GM19468 (cell line): ENCODE data around the gene ZNF507.

ENCODE experiments used
- ATAC-seq: cut with Tn5 transposase; IDR thresholded peaks from one replicate; pipeline ENCODE4 v1.9.1; 2021; ENCODE audit warnings: mild to moderate bottlenecking, moderate library complexity, moderate number of reproducible peaks; ENCODE audit not compliant: unreplicated experiment; ENCODE audit errors: extremely low read depth

ZNF507 gene

GRCh38 chr19:32345261-32346207, at the start of gene ZNF507:
TSS of gene ZNF507 (plus strand) at chr19:32345610. CDS start at chr19:32352831, 7,221 bp downstream.
- peak; percentile 64 for ATAC-seq

DNA sequence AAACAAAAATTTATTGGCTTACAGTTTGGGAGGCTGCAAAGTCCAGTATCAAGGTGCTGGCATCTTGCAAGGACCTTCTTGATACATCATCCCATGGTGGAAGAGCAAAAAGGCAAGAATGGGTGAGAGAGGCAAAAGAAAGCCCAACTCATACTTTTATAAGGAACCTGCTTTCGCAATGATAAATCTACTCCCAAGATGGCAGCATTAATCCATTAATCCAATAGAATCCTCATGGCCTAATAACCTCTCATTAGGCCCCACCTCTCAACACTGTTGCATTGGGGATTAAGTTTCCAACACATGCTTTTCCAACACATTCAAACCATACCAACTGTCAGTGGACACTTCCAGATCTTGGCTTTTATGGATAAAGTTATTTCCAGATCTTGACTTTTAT, 48.7 kb upstream of the ZNF507 start:
- ATAC-seq: no peak

DNA sequence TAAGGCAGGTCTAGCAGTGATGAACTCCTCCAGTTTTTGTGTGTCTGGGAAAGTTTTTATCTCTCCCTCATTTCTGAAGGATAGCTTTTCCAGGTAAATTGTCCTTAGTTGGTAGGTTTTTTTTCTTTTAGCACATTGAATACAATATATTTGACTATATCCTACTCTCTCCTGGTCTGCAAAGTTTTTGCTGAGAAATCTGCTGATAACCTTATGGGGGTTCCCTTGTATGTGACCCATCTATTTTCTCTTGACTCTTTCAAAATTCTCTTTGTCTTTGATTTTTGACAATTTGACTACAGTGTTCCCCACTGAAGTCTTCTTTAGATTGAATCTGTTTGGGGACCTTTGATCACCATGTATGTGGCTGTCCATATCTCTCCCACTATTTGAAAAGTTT, 42.6 kb upstream of the ZNF507 start:
- no peak for ATAC-seq

GRCh38 chr19:32303193-32303592, 42.2 kb upstream of the ZNF507 start:
- no peak for ATAC-seq

- ATAC-seq: no peak
These were observed 37.8 kb upstream of the ZNF507 start for GRCh38 chr19:32307591-32307990.

- ATAC-seq: no peak
These were observed 36.9 kb upstream of the ZNF507 start for GRCh38 chr19:32308431-32309077.

GRCh38 chr19:32309711-32310390, 35.6 kb upstream of the ZNF507 start:
- ATAC-seq: no peak

DNA sequence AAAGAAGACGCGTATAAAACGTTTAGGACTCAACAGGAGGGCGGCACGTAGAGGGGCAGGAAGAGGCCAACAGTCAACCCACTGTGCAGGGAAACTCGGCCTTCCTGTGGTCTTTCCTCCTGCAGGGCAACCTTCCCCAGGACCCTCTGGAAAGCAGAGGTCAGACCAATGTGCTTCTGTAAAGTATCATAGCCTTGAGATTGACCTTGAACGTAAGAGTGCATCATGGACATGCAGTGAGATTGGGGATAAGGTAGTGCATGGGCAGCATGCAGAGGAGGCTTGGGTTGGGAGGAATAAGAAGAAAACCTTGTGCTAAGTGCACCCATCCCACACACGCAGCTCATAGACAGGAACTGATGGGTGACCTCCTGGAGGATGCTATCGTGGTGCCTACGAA, 34.0 kb upstream of the ZNF507 start:
- no peak for ATAC-seq

- ATAC-seq: no peak
These were observed 31.7 kb upstream of the ZNF507 start for GRCh38 chr19:32313569-32314265.

GRCh38 chr19:32316034-32316433, 29.4 kb upstream of the ZNF507 start:
- no peak for ATAC-seq

- ATAC-seq: no peak
These were observed 28.3 kb upstream of the ZNF507 start for GRCh38 chr19:32317086-32317485.

DNA sequence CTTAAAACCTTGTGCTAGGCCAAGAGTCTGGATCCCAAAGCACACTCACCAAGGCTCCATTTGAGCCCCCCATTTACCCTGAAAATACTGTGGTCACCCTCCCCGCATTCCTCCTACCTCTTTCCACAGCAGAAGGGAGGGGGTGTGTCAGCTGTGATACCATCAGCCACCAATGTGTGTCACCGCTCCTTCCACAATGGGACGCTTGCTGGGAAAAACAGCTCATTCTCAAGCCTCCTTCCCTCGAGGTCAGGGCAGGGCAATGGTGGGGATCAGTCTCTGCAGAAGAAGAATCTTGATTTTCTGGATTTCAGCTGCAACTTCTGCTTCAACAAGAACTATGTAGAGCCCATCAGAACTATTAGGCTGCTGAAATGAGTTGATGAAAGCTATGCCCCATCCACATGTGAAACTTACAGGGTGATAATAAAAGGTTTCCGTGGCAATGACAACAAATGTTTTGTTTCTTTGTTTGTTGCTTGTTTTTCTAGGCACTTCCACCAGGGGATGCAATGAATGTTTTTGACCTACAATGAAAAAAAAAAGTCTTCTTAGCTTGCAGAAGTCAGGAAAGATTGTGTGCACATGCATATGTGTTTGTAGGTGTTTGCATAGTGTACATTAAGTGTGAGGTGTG, 26.4 kb upstream of the ZNF507 start:
- no peak for ATAC-seq

DNA sequence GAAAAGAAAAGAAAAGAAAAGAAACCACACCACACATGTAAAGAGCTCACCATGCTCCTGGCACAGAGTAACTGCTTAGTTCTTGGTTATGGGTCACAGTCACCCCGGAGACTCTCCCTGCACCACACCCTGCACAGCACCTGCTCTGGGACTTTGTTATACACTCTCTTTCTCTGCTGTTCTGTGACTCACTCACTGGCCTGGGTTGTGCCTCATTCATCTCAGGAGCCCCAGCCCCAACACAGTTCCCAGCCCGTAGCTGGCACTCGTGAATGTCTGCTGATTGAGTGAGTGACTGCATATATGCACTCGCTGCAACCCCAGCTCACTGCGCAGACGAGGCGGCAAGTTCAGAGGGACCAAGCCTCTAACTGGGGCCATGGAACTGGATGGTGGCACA, 22.9 kb upstream of the ZNF507 start:
- ATAC-seq: no peak

DNA sequence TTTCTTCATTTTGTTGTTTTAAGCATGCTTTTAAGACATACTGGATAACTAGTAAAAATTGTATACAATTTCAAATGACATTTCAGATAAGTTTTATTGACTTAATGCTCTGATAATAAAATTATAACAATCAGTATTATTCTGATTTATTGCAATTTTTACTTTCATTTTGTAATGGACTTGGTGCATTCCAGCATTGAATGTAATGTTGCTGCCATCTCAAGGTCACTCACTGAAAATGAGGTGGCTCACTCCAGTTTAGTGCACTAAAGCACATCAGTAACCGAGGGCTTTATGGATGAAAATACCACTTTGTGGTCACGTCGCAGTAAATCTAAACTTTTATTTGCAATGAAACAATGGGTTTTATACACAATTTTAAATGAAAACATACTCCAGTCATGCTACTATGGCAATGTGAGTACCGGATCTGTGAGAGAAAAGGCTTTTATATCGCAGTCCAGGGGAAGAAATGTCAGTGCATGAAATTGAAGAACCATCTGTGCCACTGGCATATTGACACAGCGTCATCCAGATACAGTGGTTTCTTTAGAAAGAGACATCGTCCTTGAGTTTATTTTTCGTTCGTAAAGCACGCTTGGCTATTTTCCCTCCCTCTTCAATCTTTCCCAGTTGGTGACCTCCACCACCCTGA, 20.7 kb upstream of the ZNF507 start:
- ATAC-seq: no peak

GRCh38 chr19:32330213-32330857, 15.1 kb upstream of the ZNF507 start:
- ATAC-seq: no peak

DNA sequence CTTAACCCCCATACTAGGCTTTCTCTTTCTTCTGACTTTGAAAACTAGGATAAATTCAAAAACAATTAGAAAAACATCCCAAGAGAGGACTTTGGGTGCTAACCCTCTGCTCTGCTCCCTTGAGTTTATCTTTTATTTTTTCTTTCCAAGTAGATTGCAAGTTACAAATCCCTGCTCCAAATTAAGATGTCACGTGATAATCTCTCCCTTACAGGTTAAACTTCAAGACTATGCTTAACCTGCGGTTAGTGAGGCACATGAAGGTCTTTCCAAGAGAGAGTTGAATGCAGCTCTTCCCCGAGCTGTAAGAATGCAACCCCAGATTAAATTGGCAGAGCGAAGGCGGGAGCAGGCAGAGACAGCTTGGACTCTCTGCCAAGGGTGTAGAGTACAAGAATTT, 12.2 kb upstream of the ZNF507 start:
- ATAC-seq: no peak

- ATAC-seq: no peak
These were observed 8.9 kb upstream of the ZNF507 start for GRCh38 chr19:32336259-32337083.
